HEK293T (cell line): Measurements from ENCODE around the gene NXPH4.
A peak's percentile ranks its signal among the peaks of the same experiment; 100 is the strongest.

Experiments used
- CTCF ChIA-PET: fragments of 350-600 bp; formaldehyde crosslinking; extraction: SDS; loops from one replicate; lab custom pipeline; 2021; ENCODE audit warnings: antibody characterized with exemption, inconsistent platforms; lab: Yijun Ruan, JAX
- POLR2A ChIA-PET: fragments of 350-600 bp; formaldehyde crosslinking; extraction: SDS; loops from one replicate; lab custom pipeline; 2020; ENCODE audit warnings: antibody characterized with exemption, inconsistent platforms; lab: Yijun Ruan, JAX
- DNase-seq: peaks from one replicate; pipeline ENCODE4 v3.0.0; 2012; ENCODE audit warnings: mixed read lengths; ENCODE audit errors: extremely low spot score
- ARNT ChIP-seq: fragments of 450-650 bp; IDR thresholded peaks from 2 replicates; pipeline ENCODE4 v1.6.1; 2017; ENCODE audit warnings: mild to moderate bottlenecking
- BHLHE40 ChIP-seq: fragments of 450-650 bp; IDR thresholded peaks from 2 replicates; pipeline ENCODE4 v1.6.1; 2016; ENCODE audit warnings: mild to moderate bottlenecking, moderate library complexity, borderline replicate concordance
- CTBP1 ChIP-seq: fragments of 450-650 bp; IDR thresholded peaks from 2 replicates; pipeline ENCODE4 v1.6.1; 2016; ENCODE audit warnings: borderline replicate concordance
- ELF4 ChIP-seq: fragments of 450-650 bp; IDR thresholded peaks from 2 replicates; pipeline ENCODE4 v1.6.1; 2017; ENCODE audit warnings: antibody characterized with exemption
- FOXA1 ChIP-seq: fragments of 450-650 bp; IDR thresholded peaks from 2 replicates; pipeline ENCODE4 v1.6.1; 2016; ENCODE audit warnings: mild to moderate bottlenecking
- FOXK2 ChIP-seq: fragments of 450-650 bp; IDR thresholded peaks from 2 replicates; pipeline ENCODE4 v1.6.1; 2016; ENCODE audit warnings: mild to moderate bottlenecking
- FOXM1 ChIP-seq: fragments of 450-650 bp; IDR thresholded peaks from 2 replicates; pipeline ENCODE4 v1.6.1; 2017; ENCODE audit warnings: mild to moderate bottlenecking, borderline replicate concordance
- HDGF ChIP-seq: fragments of 450-650 bp; IDR thresholded peaks from 2 replicates; pipeline ENCODE4 v1.6.1; 2017; ENCODE audit warnings: antibody characterized with exemption, borderline replicate concordance
- L3MBTL2 ChIP-seq: fragments of 450-650 bp; conservative IDR thresholded peaks from 2 replicates; pipeline ENCODE4 v1.6.1; 2016; ENCODE audit warnings: mild to moderate bottlenecking
- LEF1 ChIP-seq: fragments of 450-650 bp; IDR thresholded peaks from 2 replicates; pipeline ENCODE4 v1.6.1; 2017; ENCODE audit warnings: mild to moderate bottlenecking, borderline replicate concordance
- NFRKB ChIP-seq: fragments of 450-650 bp; IDR thresholded peaks from 2 replicates; pipeline ENCODE4 v1.6.1; 2016; ENCODE audit warnings: mild to moderate bottlenecking, moderate library complexity
- PKNOX1 ChIP-seq: fragments of 450-650 bp; IDR thresholded peaks from 2 replicates; pipeline ENCODE4 v1.6.1; 2016
- SP1 ChIP-seq: fragments of 450-650 bp; IDR thresholded peaks from 2 replicates; pipeline ENCODE4 v1.6.1; 2017
- SUZ12 ChIP-seq: fragments of 450-650 bp; IDR thresholded peaks from 2 replicates; pipeline ENCODE4 v1.6.1; 2016; ENCODE audit warnings: mild to moderate bottlenecking
- TARDBP ChIP-seq: fragments of 450-650 bp; IDR thresholded peaks from 2 replicates; pipeline ENCODE4 v1.6.1; 2016
- ZNF384 ChIP-seq: fragments of 450-650 bp; IDR thresholded peaks from 2 replicates; pipeline ENCODE4 v1.6.1; 2016

Gene NXPH4

GRCh38 chr12:57212701-57213057 lies 3.9 kb upstream of the NXPH4 start:
- ChIA-PET POLR2A (no interaction called here), CTCF (interaction anchor here (0.6 to 4.7 kb wide), 4 partner anchors 14 to 240 kb away, joined by 3 to 121 read pairs (median 14); partner anchors contain the start of gene STAC3)
- TF ChIP-seq L3MBTL2: no peak
- TF ChIP-seq TARDBP: no peak
- TF ChIP-seq NFRKB: no peak
- no peak for TF ChIP-seq PKNOX1
- no peak for TF ChIP-seq FOXM1
- DNase-seq: no peak

- CTCF ChIA-PET: interaction anchor here (0.6 to 4.7 kb wide), 9 partner anchors 10 to 239 kb away, joined by 3 to 121 read pairs (median 6); partner anchors contain the start of genes SHMT2 and STAC3
- POLR2A ChIA-PET: interaction anchor here (7.3 kb wide), 1 partner anchor 18 kb away, joined by 87 read pairs; the partner anchor contains the start of gene SHMT2
- peak; percentile 88 for DNase-seq
- no peak for TF ChIP-seq TARDBP
- TF ChIP-seq ARNT: no peak
- TF ChIP-seq PKNOX1: no peak
- TF ChIP-seq FOXA1: no peak
- no peak for TF ChIP-seq NFRKB
- no peak for TF ChIP-seq LEF1
- TF ChIP-seq FOXM1: no peak
- no peak for TF ChIP-seq CTBP1
- no peak for TF ChIP-seq HDGF
- no peak for TF ChIP-seq FOXK2
- TF ChIP-seq SP1: no peak
- TF ChIP-seq L3MBTL2: no peak
- TF ChIP-seq BHLHE40: no peak
- no peak for TF ChIP-seq SUZ12
- TF ChIP-seq ZNF384: no peak
- no peak for TF ChIP-seq ELF4
Observed at GRCh38 chr12:57213058-57213715, 3.4 kb upstream of the NXPH4 start.

- no peak for DNase-seq
- TF ChIP-seq FOXA1: no peak
- peak; percentile 57 for TF ChIP-seq PKNOX1
- CTCF ChIA-PET: interaction anchor here (0.6 to 4.7 kb wide), 14 partner anchors 9 to 248 kb away, joined by 3 to 121 read pairs (median 4); partner anchors contain the start of genes GLI1, SHMT2 and STAC3
- POLR2A ChIA-PET: interaction anchor here (7.3 kb wide), 1 partner anchor 17 kb away, joined by 87 read pairs; the partner anchor contains the start of gene SHMT2
Observed at GRCh38 chr12:57213763-57214397, 2.7 kb upstream of the NXPH4 start.

- POLR2A ChIA-PET: interaction anchor here (7.3 kb wide), 1 partner anchor 17 kb away, joined by 87 read pairs; the partner anchor contains the start of gene SHMT2
Observed at GRCh38 chr12:57214398-57214781, 2.2 kb upstream of the NXPH4 start.

GRCh38 chr12:57215065-57215464 lies 1.5 kb upstream of the NXPH4 start:
- POLR2A ChIA-PET: interaction anchor here (1.1 to 7.3 kb wide), 2 partner anchors 16 to 23 kb away, joined by 3 to 87 read pairs; partner anchors contain the start of gene SHMT2
- no peak for DNase-seq
- CTCF ChIA-PET: interaction anchor here (1.3 to 4.7 kb wide), 4 partner anchors 15 to 247 kb away, joined by 4 to 121 read pairs (median 12); partner anchors contain the start of gene SHMT2
- no peak for TF ChIP-seq L3MBTL2
- TF ChIP-seq ZNF384: no peak
- TF ChIP-seq CTBP1: no peak
- TF ChIP-seq FOXM1: no peak
- no peak for TF ChIP-seq HDGF
- no peak for TF ChIP-seq NFRKB

More at GRCh38 chr12:57214398-57214781, 2.2 kb upstream of the NXPH4 start:
- CTCF ChIA-PET: interaction anchor here (0.6 to 4.7 kb wide), 13 partner anchors 8 to 247 kb away, joined by 3 to 121 read pairs (median 4); partner anchors contain the start of genes GLI1, SHMT2 and STAC3
- DNase-seq: peak; percentile 82
- TF ChIP-seq L3MBTL2: no peak
- TF ChIP-seq SUZ12: no peak
- TF ChIP-seq TARDBP: no peak
- TF ChIP-seq PKNOX1: no peak
- TF ChIP-seq FOXA1: no peak
- no peak for TF ChIP-seq ELF4
- TF ChIP-seq NFRKB: no peak
- TF ChIP-seq BHLHE40: no peak
- TF ChIP-seq FOXM1: no peak
